Stimulated activated CD4-positive, alpha-beta T cell treated with anti-CD3 and anti-CD28 coated beads, TNF-alpha, amount 100 ng/mL, for 24 hours (primary cell): ENCODE results near the gene PDC.
"Not testable (repeated sequence)": the region's sequence is repeated elsewhere in the genome, so short reads cannot be mapped to it uniquely, and the experiment has no call there.

Experiments used
- DNase-seq, 3 experiments: peaks; one replicate each; pipeline ENCODE4 v3.0.0-alpha.2; 2020; ENCODE audit warnings: low read depth in 3 of 3

Gene PDC

GRCh38 chr1:186465946-186466345 is 5.0 kb upstream of the PDC start:
- no peak for DNase-seq

GRCh38 chr1:186465491-186465890 is 4.6 kb upstream of the PDC start:
- not testable (repeated sequence) for DNase-seq

GRCh38 chr1:186463926-186464325 is 3.0 kb upstream of the PDC start:
- no peak for DNase-seq

- no peak for DNase-seq
These were observed 2.6 kb upstream of the PDC start for GRCh38 chr1:186463511-186463910.

- DNase-seq = not testable (repeated sequence)
These were observed 1.8 kb downstream of the PDC start for GRCh38 chr1:186459161-186459560.

GRCh38 chr1:186456729-186457255 is 4.1 kb downstream of the PDC start:
- no peak for DNase-seq

- no peak for DNase-seq
These were observed 5.9 kb downstream of the PDC start for GRCh38 chr1:186454981-186455380.

- no peak for DNase-seq
These were observed 14.8 kb downstream of the PDC start for GRCh38 chr1:186446152-186446551.

- DNase-seq = no peak
These were observed 17.3 kb downstream of the PDC start for GRCh38 chr1:186443638-186444037.

GRCh38 chr1:186442651-186443375 is 18.1 kb downstream of the PDC start:
- no peak for DNase-seq

GRCh38 chr1:186440584-186440983 is 20.3 kb downstream of the PDC start:
- no peak for DNase-seq

GRCh38 chr1:186438567-186438966 is 22.3 kb downstream of the PDC start:
- DNase-seq = no peak

- DNase-seq = no peak
These were observed 25.6 kb downstream of the PDC start for GRCh38 chr1:186435336-186435735.

- no peak for DNase-seq
These were observed 31.9 kb downstream of the PDC start for GRCh38 chr1:186429017-186429416.

- no peak for DNase-seq
These were observed 34.8 kb downstream of the PDC start for GRCh38 chr1:186426118-186426517.

- DNase-seq = no peak
These were observed 36.4 kb downstream of the PDC start for GRCh38 chr1:186424539-186424938.

- DNase-seq = no peak
These were observed 39.5 kb downstream of the PDC start for GRCh38 chr1:186421446-186421845.

- DNase-seq = no peak
These were observed 40.0 kb downstream of the PDC start for GRCh38 chr1:186420923-186421322.

- DNase-seq = no peak
These were observed 40.6 kb downstream of the PDC start for GRCh38 chr1:186420311-186420710.

GRCh38 chr1:186418503-186418902 is 42.4 kb downstream of the PDC start:
- DNase-seq = no peak

- DNase-seq = no peak
These were observed 47.6 kb downstream of the PDC start for GRCh38 chr1:186413319-186413718.

- no peak for DNase-seq
These were observed 51.8 kb downstream of the PDC start for GRCh38 chr1:186409091-186409490.

- no peak for DNase-seq
These were observed 56.4 kb downstream of the PDC start for GRCh38 chr1:186404454-186405051.
